HG02973 (cell line): Measurements from ENCODE around the gene CALY.
A peak's percentile ranks its signal among the peaks of the same experiment; 100 is the strongest.

Experiments used
- ATAC-seq: cut with Tn5 transposase; IDR thresholded peaks from one replicate; pipeline ENCODE4 v1.9.1; 2021; ENCODE audit warnings: moderate library complexity; ENCODE audit not compliant: unreplicated experiment

CALY gene

DNA sequence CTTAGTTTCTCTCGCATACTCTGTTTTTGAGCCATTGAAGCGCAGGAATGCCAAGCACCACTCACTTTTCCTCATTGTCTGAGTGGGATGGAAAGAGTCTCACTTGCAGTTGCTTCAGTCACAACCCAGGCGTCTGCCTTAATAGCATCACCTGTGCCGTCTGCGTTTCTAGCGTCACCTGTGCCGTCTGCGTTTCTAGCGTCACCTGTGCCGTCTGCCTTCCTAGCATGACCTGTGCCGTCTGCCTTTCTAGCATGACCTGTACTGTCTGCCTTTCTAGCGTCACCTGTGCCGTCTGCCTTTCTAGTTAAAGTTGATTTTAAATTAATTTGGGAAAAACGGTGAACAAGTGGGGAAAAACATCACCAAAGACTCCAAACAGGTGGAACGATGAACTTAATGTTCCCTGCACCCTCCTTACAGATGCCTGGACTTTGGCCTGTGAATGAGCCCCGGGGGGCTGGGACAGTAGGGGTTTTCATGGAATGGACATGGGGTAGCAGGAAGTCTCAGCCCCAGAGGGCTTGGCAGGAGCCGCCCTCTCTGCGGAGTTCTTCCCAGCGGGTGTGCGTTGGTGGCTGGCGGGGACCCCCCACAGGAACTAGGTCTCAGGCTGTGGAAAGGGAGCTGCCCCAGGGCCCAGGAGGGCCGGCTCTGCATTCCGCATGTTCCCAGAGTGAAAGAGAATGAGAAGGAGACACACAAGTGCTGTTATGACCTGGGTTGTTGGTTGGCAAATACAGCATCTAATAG, 24.5 kb downstream of the CALY start:
- no peak for ATAC-seq

DNA sequence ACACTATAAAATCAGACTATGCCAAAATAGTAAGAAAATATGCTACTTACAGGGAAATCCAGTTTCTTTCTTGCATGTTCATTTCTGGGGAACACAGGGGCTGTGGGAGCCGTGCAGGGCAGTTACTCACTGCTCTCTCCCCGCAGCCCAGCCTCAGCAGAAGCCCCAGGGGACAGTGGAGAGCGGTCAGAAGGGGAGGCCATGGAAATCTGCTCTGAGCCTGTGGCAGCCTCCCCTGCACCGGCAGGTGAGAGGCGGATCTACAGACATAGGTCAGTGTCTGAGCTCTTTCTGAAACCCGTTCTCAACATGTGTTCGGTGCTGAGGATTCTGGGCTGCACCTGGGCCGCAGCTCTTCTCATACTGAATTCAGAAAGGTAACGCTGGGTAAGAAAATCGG, 25.1 kb downstream of the CALY start:
- no peak for ATAC-seq

DNA sequence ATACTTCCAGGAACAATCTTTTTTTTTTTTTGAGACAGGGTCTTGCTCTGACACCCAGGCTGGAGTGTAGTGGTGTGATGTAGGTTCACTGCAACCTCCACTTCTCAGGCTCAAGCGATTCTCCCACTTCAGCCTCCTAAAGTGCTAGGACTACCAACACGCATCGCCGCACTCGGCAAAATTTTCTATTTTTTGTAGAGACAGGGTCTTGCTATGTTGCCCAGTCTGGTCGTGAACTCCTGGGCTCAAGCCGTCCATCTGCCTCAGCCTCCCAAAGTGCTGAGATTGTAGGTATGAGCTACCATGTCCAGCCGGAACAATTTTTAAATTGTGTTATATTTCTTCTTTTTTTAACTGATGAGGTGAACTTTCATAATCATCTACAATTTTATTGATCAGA, 25.9 kb downstream of the CALY start:
- ATAC-seq = no peak

DNA sequence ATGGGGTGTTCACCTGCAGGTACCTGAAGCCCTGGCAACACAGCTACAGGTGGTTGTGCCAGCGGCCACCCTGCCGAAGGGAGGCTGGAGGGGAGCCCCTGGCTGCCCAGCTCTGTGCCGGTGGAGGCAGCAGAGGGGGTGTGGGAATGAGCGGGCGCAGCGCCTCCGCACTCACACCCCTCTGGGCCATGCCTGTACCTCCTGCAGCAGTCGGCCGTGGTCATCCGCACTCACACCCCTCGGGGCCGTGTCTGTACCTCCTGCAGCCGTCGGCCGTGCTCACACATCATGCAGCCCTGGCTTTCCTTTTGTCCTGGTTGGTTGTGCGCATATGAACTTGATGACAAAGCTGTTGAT, 26.3 kb downstream of the CALY start:
- no peak for ATAC-seq

DNA sequence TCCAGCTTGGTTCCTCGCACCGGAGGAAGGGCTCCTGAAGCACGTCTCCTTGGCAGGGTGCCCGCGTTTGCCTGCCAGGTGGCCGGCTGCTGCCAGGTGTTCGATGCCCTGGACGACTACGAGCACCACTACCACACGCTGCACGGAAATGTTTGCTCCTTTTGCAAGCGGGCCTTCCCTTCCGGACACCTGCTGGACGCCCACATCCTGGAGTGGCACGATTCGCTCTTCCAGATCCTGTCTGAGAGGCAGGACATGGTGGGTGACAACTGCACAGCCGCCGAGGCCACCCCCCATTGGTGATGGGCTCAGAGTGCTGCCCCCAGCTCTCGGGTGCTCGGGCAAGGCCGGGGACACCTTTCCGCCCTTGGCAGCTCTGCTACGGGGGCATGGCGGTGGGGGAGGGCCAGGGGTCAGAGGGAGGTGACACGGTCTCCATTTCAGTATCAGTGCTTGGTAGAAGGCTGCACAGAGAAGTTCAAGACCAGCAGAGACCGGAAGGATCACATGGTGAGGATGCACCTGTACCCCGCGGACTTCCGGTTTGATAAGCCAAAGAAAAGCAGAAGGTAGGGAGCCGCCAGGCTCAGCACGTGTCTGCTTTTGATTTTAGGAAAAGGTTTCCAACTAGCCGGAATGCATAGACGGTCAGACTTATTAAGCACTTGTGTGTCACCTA, 26.8 kb downstream of the CALY start:
- no peak for ATAC-seq

DNA sequence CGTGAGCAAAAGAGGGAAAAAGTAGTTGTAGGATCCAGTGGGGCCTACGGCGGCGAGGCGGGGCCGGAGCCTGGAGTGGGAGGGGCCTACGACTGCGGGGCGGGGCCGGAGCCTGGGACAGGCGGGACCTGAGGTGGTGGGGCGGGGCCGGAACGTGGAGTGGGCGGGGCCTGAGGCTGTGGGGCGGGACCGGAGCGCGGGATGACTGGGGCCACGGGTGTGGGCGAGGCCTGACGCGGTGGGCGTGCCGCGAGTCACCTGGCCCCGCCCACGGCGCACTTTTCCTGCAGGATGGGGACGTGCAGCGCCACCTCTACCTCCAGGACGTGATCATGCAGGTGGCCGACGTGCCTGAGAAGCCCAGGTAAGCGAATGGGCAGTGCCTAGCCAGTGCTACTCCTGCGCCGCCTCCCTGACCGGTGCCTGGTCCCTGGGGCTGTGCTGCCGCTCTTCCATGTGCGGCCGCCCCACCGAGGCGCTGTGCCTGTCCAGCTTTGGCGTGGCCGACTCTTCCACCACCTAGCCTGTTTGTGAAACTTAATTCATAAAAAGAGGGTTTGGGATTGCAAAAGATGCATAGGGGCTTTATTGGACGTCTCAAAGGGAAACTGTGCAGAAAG, 27.5 kb downstream of the CALY start:
- ATAC-seq = peak; percentile 62

DNA sequence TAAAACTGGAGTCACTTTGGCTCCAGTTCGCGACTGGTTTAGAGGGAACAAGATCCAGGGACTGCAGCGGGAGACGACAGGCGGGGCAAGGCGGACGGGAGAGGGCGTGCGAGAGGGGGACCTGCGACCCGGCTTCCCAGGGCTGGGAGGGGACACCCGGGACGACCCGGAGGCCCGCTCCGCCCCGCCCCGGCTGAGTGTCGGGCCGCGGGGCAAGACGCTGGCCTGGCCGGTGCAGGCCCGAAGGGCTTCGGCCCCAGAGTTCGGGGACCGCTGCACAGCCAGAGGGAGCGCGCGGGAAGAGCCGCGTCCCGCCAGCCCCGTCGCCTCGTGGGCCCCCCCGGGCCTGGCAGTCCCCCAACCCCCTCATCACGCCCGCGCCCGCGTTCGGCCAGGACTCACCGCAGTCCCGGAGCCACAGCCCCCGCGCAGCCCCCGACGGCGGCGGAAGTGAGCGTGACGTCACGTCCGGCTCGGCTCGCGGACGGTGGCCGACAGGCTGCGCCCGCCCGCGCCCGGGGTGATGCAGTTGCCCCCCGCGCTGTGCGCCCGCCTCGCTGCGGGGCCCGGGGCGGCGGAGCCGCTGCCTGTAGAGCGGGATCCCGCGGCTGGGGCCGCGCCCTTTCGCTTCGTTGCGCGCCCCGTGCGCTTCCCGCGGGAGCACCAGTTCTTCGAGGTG, 28.1 kb downstream of the CALY start, which contains the start of the genes TUBGCP2 and ZNF511:
TUBGCP2 (minus strand) TSS at position 452 of the 679 bp plus-strand sequence. CDS start 5,931 bp downstream, outside the sequence.
ZNF511 (plus strand) TSS at position 494 of the 679 bp plus-strand sequence; CDS start at position 524, 30 bp downstream.
- ATAC-seq = peak; percentile 64

DNA sequence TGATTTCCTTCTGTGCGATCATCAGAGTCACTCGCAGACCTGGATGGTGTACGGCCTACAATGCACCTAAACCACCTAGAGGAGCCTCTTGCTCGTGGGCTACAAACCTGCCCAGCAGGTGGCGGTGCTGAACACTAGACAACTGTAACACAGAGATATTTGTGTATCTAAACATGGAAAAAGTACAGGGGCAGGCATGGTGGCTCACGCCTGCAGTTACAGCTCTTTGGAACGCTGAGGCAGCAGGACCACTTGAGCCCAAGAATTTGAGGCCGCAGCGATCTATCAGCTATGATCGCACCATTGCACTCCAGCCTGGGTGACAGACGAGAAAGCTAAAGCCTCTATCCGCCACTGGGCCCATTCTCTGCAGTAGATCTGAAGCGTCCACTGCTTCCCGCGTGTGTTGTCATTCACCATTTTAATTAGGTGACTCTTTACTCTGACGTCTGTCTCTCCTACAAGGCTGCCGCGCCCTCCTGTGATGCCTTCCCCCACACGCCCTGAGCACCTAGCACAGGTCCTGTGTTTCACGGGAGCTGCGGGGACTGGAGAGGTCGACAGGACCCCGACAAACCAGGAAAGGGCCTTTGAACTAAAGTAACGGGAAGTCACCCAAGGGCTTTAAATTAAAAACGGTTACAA, 28.8 kb downstream of the CALY start:
- peak; percentile 52 for ATAC-seq

DNA sequence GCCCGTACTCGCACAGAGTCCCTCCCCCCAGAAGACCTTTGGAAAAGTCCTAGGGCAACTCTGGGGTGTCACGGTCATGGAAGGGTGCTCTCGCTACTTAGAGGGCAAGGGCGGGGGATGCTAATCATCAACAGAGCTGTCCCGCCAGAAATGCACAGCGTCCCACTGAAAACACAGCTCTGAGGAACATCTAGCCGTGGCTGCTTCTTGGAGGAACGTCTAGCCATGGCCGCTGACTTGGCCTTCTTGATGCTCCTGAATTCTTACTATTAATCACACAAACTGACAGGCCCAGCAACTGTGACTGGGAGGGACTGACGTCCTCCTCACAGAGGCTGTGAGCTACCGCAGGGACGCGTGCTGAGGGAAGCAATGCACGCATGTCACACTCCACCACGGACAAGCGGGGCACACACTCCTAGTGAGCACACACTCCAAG, 29.7 kb downstream of the CALY start:
- no peak for ATAC-seq

DNA sequence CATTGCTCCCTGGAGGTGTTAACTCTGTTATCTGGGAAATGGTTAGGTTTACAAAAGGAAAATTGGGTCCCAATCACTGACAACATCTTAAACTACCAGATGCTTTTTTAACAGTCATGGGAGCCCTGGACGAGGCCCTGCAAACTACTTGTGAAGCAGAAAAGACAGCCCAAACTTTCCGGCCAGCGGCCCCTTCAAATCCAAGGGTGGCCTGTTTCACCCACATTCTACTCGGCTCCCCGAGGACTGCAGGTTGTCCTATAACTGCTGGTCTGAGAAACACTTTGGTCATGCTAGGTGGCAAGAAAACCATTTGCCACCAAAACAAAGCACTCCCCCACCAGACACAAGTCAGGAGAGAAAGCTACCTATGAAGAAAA, 30.6 kb downstream of the CALY start:
- no peak for ATAC-seq

DNA sequence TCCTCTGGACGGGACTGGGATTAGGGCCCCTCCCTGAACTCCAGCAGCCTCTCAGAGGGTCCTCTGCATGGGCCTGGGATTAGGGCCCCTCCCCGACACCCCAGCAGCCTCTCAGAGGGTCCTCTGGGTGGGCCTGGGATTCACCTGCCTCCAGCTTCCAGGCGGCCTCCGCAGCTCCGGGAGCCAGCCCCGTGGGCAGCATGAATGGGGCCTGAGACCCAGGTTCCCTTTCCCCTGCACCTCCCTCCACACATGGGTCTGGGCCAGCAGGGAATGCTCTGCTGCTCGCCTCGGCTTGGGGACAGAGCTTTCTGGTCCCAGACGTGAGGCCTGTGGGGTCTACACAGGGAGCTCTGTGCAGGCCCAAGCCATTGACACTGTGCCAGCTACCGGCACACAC, 33.5 kb downstream of the CALY start:
- ATAC-seq = no peak

DNA sequence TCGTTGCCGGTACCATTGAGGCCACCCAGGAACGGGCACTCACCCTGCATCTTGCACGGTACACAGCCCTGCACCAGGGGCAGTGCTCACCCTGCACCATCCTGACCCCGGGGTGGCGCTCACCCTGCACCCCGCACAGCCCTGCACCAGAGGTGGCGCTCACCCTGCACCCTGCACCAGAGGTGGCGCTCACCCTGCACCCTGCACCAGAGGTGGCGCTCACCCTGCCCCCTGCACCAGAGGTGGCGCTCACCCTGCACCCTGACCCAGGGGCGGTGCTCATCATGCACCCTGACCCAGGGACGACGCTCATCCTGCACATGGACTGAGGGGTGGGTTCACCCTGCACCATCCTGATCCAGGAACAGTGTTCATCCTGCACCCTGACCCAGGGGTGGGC, 34.5 kb downstream of the CALY start:
- ATAC-seq = no peak

DNA sequence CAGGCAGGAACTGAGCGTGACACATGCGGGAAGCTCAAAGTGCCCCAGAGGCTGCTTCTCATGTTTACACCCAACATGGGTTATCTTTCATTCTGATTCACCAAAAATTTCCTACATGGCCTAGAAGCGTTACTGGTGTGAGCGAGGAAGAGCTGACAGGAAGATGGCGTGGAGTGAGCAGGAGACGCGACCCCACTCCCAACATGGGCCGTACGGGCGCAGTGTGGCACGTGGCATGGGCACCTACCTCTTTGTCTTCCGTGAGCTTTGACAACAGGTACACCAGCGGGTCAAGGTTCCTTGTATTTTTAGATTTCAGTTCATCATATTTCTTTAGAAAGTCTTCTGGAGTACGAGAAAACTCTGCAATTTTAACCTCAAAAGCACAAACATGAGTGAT, 37.0 kb downstream of the CALY start:
- no peak for ATAC-seq

DNA sequence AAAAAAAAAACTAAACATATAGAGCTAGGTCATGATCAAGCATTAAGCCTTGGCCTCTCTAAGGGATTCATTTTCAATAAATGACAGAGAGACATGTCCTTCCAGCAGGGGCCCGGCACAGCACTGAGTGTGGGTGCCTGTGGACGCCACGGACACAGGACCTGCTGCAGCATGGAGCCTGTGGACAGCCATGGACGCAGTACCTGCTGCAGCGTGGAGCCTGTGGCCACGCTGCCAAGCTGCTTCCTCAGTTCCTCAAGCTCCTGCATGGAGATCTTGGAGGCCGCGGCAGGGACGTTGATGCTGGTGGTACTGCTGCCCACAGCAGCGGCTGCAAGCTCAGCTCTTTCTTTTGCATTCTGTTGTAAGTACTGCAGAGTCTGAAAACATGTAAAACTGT, 37.5 kb downstream of the CALY start:
- no peak for ATAC-seq

DNA sequence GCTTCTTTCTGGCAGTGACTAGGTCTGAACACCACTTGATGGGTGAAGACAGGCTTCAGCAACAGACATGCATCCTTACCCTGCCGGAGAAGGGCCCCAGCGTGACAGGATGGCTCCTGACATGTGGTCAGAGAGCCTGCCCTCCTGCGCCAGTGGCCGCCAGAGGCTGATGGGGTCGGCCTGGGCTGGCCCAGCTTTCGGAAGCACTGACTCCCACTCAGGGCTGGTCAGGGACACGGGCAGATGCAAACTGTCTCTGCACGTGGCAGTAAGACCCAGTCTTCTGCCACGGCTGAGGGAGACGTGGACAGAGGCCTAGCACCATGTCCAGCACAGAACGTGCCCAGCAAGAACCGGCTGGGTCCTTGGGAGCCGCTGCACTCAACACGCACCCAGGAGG, 38.2 kb downstream of the CALY start:
- ATAC-seq = no peak

DNA sequence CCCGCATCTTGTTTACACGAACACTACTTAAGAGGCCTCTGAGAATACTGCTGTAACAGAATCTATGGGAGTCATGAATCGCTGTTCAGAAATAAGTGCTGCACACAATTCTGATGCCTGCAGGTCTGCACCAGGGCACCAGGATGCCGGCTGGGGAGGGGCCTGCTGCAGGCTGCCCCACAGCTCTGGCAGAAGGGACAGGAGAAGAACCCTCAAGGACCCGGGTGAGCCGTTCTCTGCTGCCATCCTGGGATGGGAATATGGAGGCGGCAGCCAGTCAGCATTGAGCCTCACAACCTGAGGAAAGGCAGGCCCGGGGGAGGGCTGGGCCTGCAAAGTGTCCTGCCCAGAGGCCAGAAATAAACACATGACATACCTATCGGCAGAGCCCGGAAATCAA, 39.2 kb downstream of the CALY start:
- ATAC-seq = no peak

DNA sequence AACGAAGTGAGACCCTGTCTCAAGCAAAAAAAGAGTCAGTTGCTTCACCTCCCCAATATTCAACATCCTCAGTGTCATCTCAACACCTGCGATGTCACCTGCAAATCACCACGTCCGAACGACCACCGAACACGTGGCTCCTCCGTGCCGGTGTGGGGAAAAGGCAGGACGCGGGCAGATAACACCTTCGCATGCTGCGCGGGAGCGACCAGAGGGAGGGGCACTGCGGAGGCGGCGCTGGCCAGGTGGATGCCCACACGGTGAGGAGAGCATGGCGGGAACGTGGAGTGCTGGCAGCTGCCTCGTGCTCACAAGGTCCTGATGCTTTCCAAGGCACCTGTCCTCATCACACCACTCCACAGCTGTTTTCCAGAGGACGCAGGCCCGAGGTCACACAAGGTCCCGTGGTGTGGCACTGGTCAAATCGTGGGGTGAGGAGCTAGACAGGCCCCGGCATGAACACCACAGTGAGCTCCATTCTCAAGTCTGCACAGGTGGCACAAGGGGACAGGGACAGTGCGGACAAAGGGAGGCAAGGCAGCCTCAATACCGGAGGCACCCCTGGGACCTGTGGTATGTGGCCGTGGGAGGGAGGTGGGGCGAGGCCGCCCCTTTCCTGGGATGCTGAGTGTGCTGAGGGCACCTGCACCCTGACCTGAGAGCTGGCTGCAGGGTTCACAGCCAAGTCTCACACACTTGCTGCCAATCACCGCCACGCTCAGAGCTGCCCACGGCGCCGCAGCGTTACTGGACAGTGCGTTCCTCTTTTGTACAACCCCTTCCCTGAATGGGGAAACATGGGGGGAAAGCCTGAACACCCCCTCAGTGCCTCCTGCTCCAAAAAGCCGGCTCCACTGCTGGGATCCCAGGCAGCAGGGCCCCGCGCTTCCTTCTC, 41.0 kb downstream of the CALY start:
- no peak for ATAC-seq

DNA sequence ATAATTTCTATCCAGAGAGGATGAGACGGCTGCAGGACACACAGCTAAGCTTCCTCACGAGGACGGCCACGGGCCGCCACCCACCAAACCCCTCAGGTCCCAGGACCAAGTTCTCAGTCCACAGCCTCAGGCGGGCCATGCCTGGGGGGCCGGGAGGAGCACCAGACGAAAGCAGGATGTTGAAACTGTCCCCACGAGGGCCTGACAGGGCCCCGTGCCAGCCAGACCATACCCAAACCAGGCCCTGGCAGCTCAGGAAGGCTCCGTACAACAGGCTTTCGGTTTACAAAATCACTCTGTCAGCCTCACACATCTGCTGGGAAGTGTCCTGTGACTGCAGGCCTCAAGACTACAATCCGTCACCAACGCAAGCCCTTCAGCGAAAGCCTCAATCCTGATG, 42.5 kb downstream of the CALY start:
- ATAC-seq = no peak

DNA sequence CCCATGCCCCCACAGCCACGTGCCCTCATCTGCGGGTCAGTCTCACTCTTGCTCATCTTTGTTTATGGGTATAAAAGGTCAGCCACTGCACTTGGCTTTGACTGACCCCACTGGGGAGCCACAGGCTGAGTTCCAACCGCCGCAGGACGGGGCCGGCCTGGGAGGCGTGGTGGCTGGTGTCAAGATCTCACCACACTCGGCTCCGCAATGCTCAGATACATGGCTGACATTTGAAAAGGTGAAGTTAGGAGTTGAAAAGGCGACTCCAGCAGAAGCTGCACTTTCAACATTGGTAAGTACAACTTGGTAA, 42.9 kb downstream of the CALY start:
- ATAC-seq = no peak
